Keratinocyte (primary cell): ENCODE data around the gene RHBDD1.

Experiments
- CTCF ChIP-seq, 3 experiments: IDR thresholded peaks in 1 of 3; conservative IDR thresholded peaks in 1 of 3; optimal IDR thresholded peaks in 1 of 3; 2 replicates in 2 of 3; 3 replicates in 1 of 3; pipeline versions ENCODE3 to v1.5.1; 2011; ENCODE audit warnings: low read length in 3 of 3, mild to moderate bottlenecking in 3 of 3, moderate library complexity in 2 of 3, control low read depth in 1 of 3, inconsistent platforms in 1 of 3; ENCODE audit not compliant: insufficient read depth in 2 of 3; ENCODE audit errors: extremely low read depth in 1 of 3
- EZH2 ChIP-seq: IDR thresholded peaks from one replicate; pipeline ENCODE4 v1.6.1; 2012; ENCODE audit warnings: inconsistent platforms, mild to moderate bottlenecking, low read length, moderate library complexity

GRCh38 chr2:227007148-227007547 lies 171.3 kb downstream of the RHBDD1 start:
- TF ChIP-seq CTCF (optimal IDR thresholded peaks at IDR 0.05 in 1 of 3, IDR thresholded peaks at IDR 0.05 in 1 of 3, conservative IDR thresholded peaks at IDR 0.05 in 1 of 3; ENCODE audit: extremely low read depth in 1 of 3, insufficient read depth in 2 of 3, low read length in 3 of 3) (no peak), EZH2 (no peak)
